B cell (primary cell): ENCODE measurements around the gene CSMD2. TPM values are rescaled to one million over a fixed set of nuclear protein-coding genes. Genes with fewer than 3 reads are reported as not detected.
"Not testable (repeated sequence)": the region's sequence is repeated elsewhere in the genome, so short reads cannot be mapped to it uniquely, and the experiment has no call there.

Experiments used
- ATAC-seq: fragments of 200-7000 bp; cut with Tn5 transposase; one replicate; pipeline ENCODE4 v1.10.0; 2021; ENCODE audit warnings: low read depth, mild to moderate bottlenecking, moderate number of reproducible peaks, moderate library complexity
- CTCF ChIA-PET: fragments of 350-600 bp; sonication (Branson Sonifier 250); formaldehyde crosslinking; loops from one replicate; lab custom pipeline; 2021; ENCODE audit warnings: antibody characterized with exemption, inconsistent platforms; lab: Charles Lee
- POLR2A ChIA-PET: fragments of 350-600 bp; sonication (Branson Sonifier 250); formaldehyde crosslinking; loops from one replicate; lab custom pipeline; 2021; ENCODE audit warnings: antibody characterized with exemption; lab: Charles Lee
- DNase-seq: peaks from one replicate; pipeline ENCODE4 v3.0.0; 2013
- H2AFZ ChIP-seq: 2 replicates; pipeline ENCODE4 v1.6.1; 2012; ENCODE audit warnings: mild to moderate bottlenecking, low read depth, low read length; ENCODE audit not compliant: insufficient read depth, poor library complexity, severe bottlenecking
- H3K27ac ChIP-seq, 2 donors: 1 replicate in 1 of 2; 2 replicates in 1 of 2; pipeline ENCODE4 v1.5.1; 2012 to 2013; ENCODE audit warnings: low read length in 2 of 2, mild to moderate bottlenecking in 2 of 2, moderate library complexity in 1 of 2
- H3K27me3 ChIP-seq, 4 experiments: fragments of 200-600 bp in 1 of 4; sonication (generic) in 1 of 4; replicated peaks in 1 of 4; 1 replicate in 2 of 4; 2 replicates in 2 of 4; pipeline versions ENCODE4 v1.6.1 to v1.7.0; 2013 to 2016; ENCODE audit warnings: low read length in 3 of 4, mild to moderate bottlenecking in 2 of 4, mixed read lengths in 1 of 4, moderate library complexity in 1 of 4; ENCODE audit not compliant: insufficient read depth in 4 of 4, control insufficient read depth in 3 of 4; ENCODE audit errors: control extremely low read depth in 1 of 4
- H3K36me3 ChIP-seq, 2 experiments: replicated peaks in 1 of 2; 1 replicate in 1 of 2; 2 replicates in 1 of 2; pipeline versions ENCODE4 v1.6.1 to v1.7.1; 2013; ENCODE audit warnings: low read length in 1 of 2; ENCODE audit not compliant: insufficient read depth in 2 of 2, control insufficient read depth in 1 of 2; ENCODE audit errors: control extremely low read depth in 1 of 2, extremely low read depth in 1 of 2
- H3K4me1 ChIP-seq, 2 donors: fragments of 200-600 bp in 1 of 2; sonication (generic) in 1 of 2; 1 replicate in 1 of 2; 2 replicates in 1 of 2; pipeline versions ENCODE4 v1.5.1 to v1.6.1; 2013 to 2017; ENCODE audit warnings: low read length in 2 of 2; ENCODE audit not compliant: control insufficient read depth in 2 of 2, insufficient read depth in 2 of 2
- H3K4me2 ChIP-seq: replicated peaks from 2 replicates; pipeline ENCODE3; 2012; ENCODE audit warnings: mild to moderate bottlenecking, low read depth, low read length; ENCODE audit not compliant: poor library complexity, severe bottlenecking
- H3K4me3 ChIP-seq, 5 experiments: fragments of 200-600 bp in 1 of 5; sonication (generic) in 1 of 5; 1 replicate in 3 of 5; 2 replicates in 2 of 5; pipeline versions ENCODE4 v1.5.1 to v1.7.0; 2011 to 2016; ENCODE audit warnings: low read length in 4 of 5, mild to moderate bottlenecking in 4 of 5, low read depth in 2 of 5, control low read depth in 1 of 5, moderate library complexity in 1 of 5; ENCODE audit not compliant: insufficient read depth in 1 of 5; ENCODE audit errors: control extremely low read depth in 1 of 5, extremely low read depth in 1 of 5
- H3K79me2 ChIP-seq: fragments of 200-600 bp; sonication (generic); one replicate; pipeline ENCODE4 v1.6.0; 2016; ENCODE audit warnings: low read length; ENCODE audit not compliant: control insufficient read depth, insufficient read depth
- H3K9ac ChIP-seq: fragments of 200-600 bp; sonication (generic); 2 replicates; pipeline ENCODE4 v1.6.1; 2017; ENCODE audit warnings: mild to moderate bottlenecking, low read length, moderate library complexity
- H3K9me3 ChIP-seq, 3 donors: one replicate each; pipeline versions ENCODE4 v1.6.1 to v1.7.1; 2013; ENCODE audit warnings: low read length in 2 of 3; ENCODE audit not compliant: control insufficient read depth in 2 of 3, insufficient read depth in 1 of 3; ENCODE audit errors: control extremely low read depth in 1 of 3
- H4K20me1 ChIP-seq: 2 replicates; pipeline ENCODE4 v1.6.0; 2012; ENCODE audit warnings: mild to moderate bottlenecking, low read length; ENCODE audit not compliant: insufficient read depth, control insufficient read depth, poor library complexity, severe bottlenecking
- H3K27ac Mint-ChIP-seq: one replicate; pipeline ENCODE4 v1.8.0; 2021; ENCODE audit warnings: mixed read lengths
- H3K27me3 Mint-ChIP-seq: one replicate; pipeline ENCODE4 v1.8.0; 2021; ENCODE audit warnings: mixed read lengths
- H3K4me1 Mint-ChIP-seq: one replicate; pipeline ENCODE4 v1.8.0; 2021; ENCODE audit warnings: mixed read lengths
- H3K4me3 Mint-ChIP-seq: one replicate; pipeline ENCODE4 v1.8.0; 2021; ENCODE audit warnings: mixed read lengths
- H3K9me3 Mint-ChIP-seq: one replicate; pipeline ENCODE4 v1.8.0; 2022; ENCODE audit warnings: mixed read lengths; ENCODE audit not compliant: insufficient read depth
- CTCF ChIP-seq: fragments of 200-600 bp; IDR thresholded peaks from one replicate; pipeline ENCODE4 v1.8.0; 2022; ENCODE audit warnings: antibody characterized with exemption, mild to moderate bottlenecking
- EZH2 ChIP-seq: IDR thresholded peaks from 2 replicates; pipeline ENCODE4 v1.6.1; 2012; ENCODE audit warnings: borderline replicate concordance, low read depth, mild to moderate bottlenecking, moderate library complexity, low read length; ENCODE audit not compliant: insufficient read depth, poor library complexity, severe bottlenecking
- WGBS: methylation state at CpG from one replicate; pipeline ENCODE4 v1.1.5; 2013; ENCODE audit warnings: missing lambda C conversion rate; ENCODE audit not compliant: insufficient coverage; 5-methylcytosine and 5-hydroxymethylcytosine counted together
- intact Hi-C: fragments of 100-400 bp; cut with micrococcal nuclease; formaldehyde crosslinking; loops from one replicate; pipeline ENCODE4 v1.10.0; 2022
- polyA plus RNA-seq: library from polyadenylated mRNA; depleted of rRNA; stranded (reverse); fragments of >200 nt; gene quantifications from 2 replicates; pipeline ENCODE4 v1.2.3, GENCODE V29; 2012
- total RNA-seq, 2 donors: library from RNA; stranded (reverse); fragments of 120-200 nt in 1 of 2; gene quantifications; 1 replicate in 1 of 2; 2 replicates in 1 of 2; pipeline versions ENCODE4 v1.2.3 to v1.2.4, GENCODE V29; 2013 to 2022

CSMD2 gene
- total and polyA plus RNA-seq, 2 donors (not counting 1 experiment from before 2014, with no cell fraction given), result not detected

GRCh38 chr1:33515112-33515511 is 649.9 kb downstream of the CSMD2 start:
- TF ChIP-seq CTCF, result no peak
- no peak for TF ChIP-seq EZH2
- H3K9me3 ChIP-seq, result no peaks in the 10 kb centered on the region
- H3K4me3 Mint-ChIP-seq, result no peak overlapping the region

GRCh38 chr1:33512226-33513011 is 652.6 kb downstream of the CSMD2 start:
- DNase-seq (no peak), ATAC-seq (no peak)
- H3K9me3 ChIP-seq, result no peaks in the 10 kb centered on the region
- no peaks in the 10 kb centered on the region for H4K20me1 ChIP-seq
- H3K27me3 ChIP-seq, result no peaks in the 10 kb centered on the region
- CTCF ChIA-PET, result no interaction called here
- Mint-ChIP-seq H3K27ac (no peak overlapping the region), H3K27me3 (peaks cover 17% of the 10 kb centered on the region), H3K4me3 (no peak overlapping the region), H3K9me3 (no peaks in the 10 kb centered on the region), H3K4me1 (no peaks in the 10 kb centered on the region)
- WGBS, result 85% methylated on average over 5 of the region's 6 CpGs
- H3K4me2 ChIP-seq, result no peak overlapping the region
- no peak overlapping the region for H3K9ac ChIP-seq
- no peak overlapping the region for H3K27ac ChIP-seq
- POLR2A ChIA-PET, result no interaction called here
- TF ChIP-seq EZH2 (no peak), CTCF (no peak)
- no peaks in the 10 kb centered on the region for H3K79me2 ChIP-seq
- no peaks in the 10 kb centered on the region for H3K4me1 ChIP-seq
- no peak overlapping the region for H3K4me3 ChIP-seq
- intact Hi-C loops, result no loop called here
- H2AFZ ChIP-seq, result no peak overlapping the region
- no peaks in the 10 kb centered on the region for H3K36me3 ChIP-seq

More at GRCh38 chr1:33515112-33515511, 649.9 kb downstream of the CSMD2 start:
- Histone ChIP-seq H3K4me2 (no peak overlapping the region), H3K4me3 (no peak overlapping the region), H3K9ac (no peak overlapping the region), H3K4me1 (no peaks in the 10 kb centered on the region), H3K27ac (no peak overlapping the region), H2AFZ (no peak overlapping the region), H3K27me3 (no peaks in the 10 kb centered on the region), H4K20me1 (no peaks in the 10 kb centered on the region), H3K79me2 (no peaks in the 10 kb centered on the region), H3K36me3 (no peaks in the 10 kb centered on the region)
- Mint-ChIP-seq H3K27ac (no peak overlapping the region), H3K9me3 (no peaks in the 10 kb centered on the region), H3K27me3 (peaks cover 21% of the 10 kb centered on the region), H3K4me1 (no peaks in the 10 kb centered on the region)
- POLR2A ChIA-PET, result no interaction called here
- intact Hi-C loops, result no loop called here
- DNase-seq (no peak), ATAC-seq (no peak)
- 87% methylated on average over 7 of the region's 8 CpGs for WGBS
- CTCF ChIA-PET, result no interaction called here

- POLR2A ChIA-PET, H3K4me2 ChIP-seq, H3K4me3 ChIP-seq, H3K9me3 ChIP-seq, H3K4me3 Mint-ChIP-seq, ATAC-seq, H3K9me3 Mint-ChIP-seq, H4K20me1 ChIP-seq, intact Hi-C loops, H2AFZ ChIP-seq, H3K36me3 ChIP-seq, H3K4me1 ChIP-seq, H3K27ac Mint-ChIP-seq, H3K9ac ChIP-seq, DNase-seq, H3K4me1 Mint-ChIP-seq, CTCF ChIA-PET, H3K27ac ChIP-seq, H3K79me2 ChIP-seq, H3K27me3 ChIP-seq: not testable (repeated sequence)
- WGBS, result 90% methylated on average over 10 of the region's 24 CpGs
- H3K27me3 Mint-ChIP-seq, result peaks cover 11% of the 10 kb centered on the region
These were observed 655.8 kb downstream of the CSMD2 start for GRCh38 chr1:33509276-33509675.
